GM19372 (cell line): ENCODE results near the gene EIF1B.

Experiments
- ATAC-seq: cut with Tn5 transposase; IDR thresholded peaks from one replicate; pipeline ENCODE4 v1.9.1; 2021; ENCODE audit warnings: mild to moderate bottlenecking, low read depth, moderate library complexity; ENCODE audit not compliant: unreplicated experiment

EIF1B gene

GRCh38 chr3:40307176-40307575 is 2.3 kb upstream of the EIF1B start:
- no peak for ATAC-seq

- ATAC-seq: no peak
Observed at GRCh38 chr3:40308725-40309417, 636 bp upstream of the EIF1B start.

GRCh38 chr3:40309925-40310695 is 603 bp downstream of the EIF1B start:
- ATAC-seq: peak; percentile 26

GRCh38 chr3:40310705-40311104 is 1.2 kb downstream of the EIF1B start:
- no peak for ATAC-seq

- no peak for ATAC-seq
Observed at GRCh38 chr3:40312661-40313226, 3.2 kb downstream of the EIF1B start.

GRCh38 chr3:40313975-40314860 is 4.7 kb downstream of the EIF1B start:
- ATAC-seq: no peak

- ATAC-seq: peak; percentile 86
Observed at GRCh38 chr3:40317061-40317855, 7.8 kb downstream of the EIF1B start.

- ATAC-seq: no peak
Observed at GRCh38 chr3:40321818-40322217, 12.3 kb downstream of the EIF1B start.

GRCh38 chr3:40323946-40324345 is 14.4 kb downstream of the EIF1B start:
- no peak for ATAC-seq

- ATAC-seq: no peak
Observed at GRCh38 chr3:40324621-40325020, 15.1 kb downstream of the EIF1B start.

GRCh38 chr3:40325465-40325864 is 16.0 kb downstream of the EIF1B start:
- no peak for ATAC-seq

- ATAC-seq: no peak
Observed at GRCh38 chr3:40328374-40328773, 18.9 kb downstream of the EIF1B start.

- no peak for ATAC-seq
Observed at GRCh38 chr3:40329071-40329470, 19.6 kb downstream of the EIF1B start.

- no peak for ATAC-seq
Observed at GRCh38 chr3:40332684-40333083, 23.2 kb downstream of the EIF1B start.

- ATAC-seq: no peak
Observed at GRCh38 chr3:40333416-40333815, 23.9 kb downstream of the EIF1B start.

- ATAC-seq: no peak
Observed at GRCh38 chr3:40333852-40334251, 24.3 kb downstream of the EIF1B start.

- no peak for ATAC-seq
Observed at GRCh38 chr3:40336101-40336500, 26.6 kb downstream of the EIF1B start.

- ATAC-seq: no peak
Observed at GRCh38 chr3:40336511-40337135, 27.1 kb downstream of the EIF1B start.
